Measurements from ENCODE around the gene TENM4. TPM values are rescaled to one million over a fixed set of nuclear protein-coding genes. Genes with fewer than 3 reads are reported as not detected.

TENM4 gene
- total RNA-seq, 1 experiment from 2014 or later = 0.39 TPM

DNA sequence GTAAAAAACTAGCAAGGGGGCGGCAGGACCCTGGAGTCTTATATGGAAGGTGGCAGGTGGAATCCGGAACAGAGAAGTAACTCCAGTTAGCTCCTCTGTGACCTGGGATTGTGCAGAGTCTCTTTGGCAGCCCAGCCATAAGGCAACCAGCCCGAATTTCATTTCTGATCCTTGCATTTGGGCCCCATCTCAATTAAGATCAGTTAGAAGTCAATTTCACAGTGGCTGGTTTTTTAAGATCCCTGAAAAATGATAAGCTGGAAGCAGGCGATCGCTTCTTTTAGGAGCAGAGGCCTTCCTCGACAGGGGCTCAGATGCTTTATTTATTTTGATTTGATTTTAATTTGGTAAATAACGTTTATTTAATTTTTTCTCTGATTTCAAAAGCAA lies 199.0 kb downstream of the TENM4 start:
- in situ Hi-C loops (cut with HindIII; ENCODE audit: low pct_unique_long_range_greater_than_20kb, low sequenced_read_pairs) = no loop called here
- Histone ChIP-seq H3K9me3 (ENCODE audit: control insufficient read depth, insufficient read depth, low read depth, low read length) (no peaks in the 10 kb centered on the region), H3K4me1 (ENCODE audit: control insufficient read depth, insufficient read depth, low read length) (no peaks in the 10 kb centered on the region), H3K27me3 (ENCODE audit: control insufficient read depth, insufficient read depth, low read length) (peaks cover 7% of the 10 kb centered on the region; the same call in 1 of the 2 replicates), H3K4me3 (ENCODE audit: low read depth in 2 of 2, low read length in 2 of 2) (no peak overlapping the region), H3K27ac (ENCODE audit: low read length) (no peak overlapping the region), H3K36me3 (ENCODE audit: control insufficient read depth, insufficient read depth, low read length) (no peaks in the 10 kb centered on the region)
- ChIA-PET CTCF (no interaction called here), POLR2A (no interaction called here)
- no peak for ATAC-seq
- intact Hi-C loops (cut with micrococcal nuclease; ENCODE audit: unreplicated experiment) = no loop called here
- TF ChIP-seq, protein P1, sequence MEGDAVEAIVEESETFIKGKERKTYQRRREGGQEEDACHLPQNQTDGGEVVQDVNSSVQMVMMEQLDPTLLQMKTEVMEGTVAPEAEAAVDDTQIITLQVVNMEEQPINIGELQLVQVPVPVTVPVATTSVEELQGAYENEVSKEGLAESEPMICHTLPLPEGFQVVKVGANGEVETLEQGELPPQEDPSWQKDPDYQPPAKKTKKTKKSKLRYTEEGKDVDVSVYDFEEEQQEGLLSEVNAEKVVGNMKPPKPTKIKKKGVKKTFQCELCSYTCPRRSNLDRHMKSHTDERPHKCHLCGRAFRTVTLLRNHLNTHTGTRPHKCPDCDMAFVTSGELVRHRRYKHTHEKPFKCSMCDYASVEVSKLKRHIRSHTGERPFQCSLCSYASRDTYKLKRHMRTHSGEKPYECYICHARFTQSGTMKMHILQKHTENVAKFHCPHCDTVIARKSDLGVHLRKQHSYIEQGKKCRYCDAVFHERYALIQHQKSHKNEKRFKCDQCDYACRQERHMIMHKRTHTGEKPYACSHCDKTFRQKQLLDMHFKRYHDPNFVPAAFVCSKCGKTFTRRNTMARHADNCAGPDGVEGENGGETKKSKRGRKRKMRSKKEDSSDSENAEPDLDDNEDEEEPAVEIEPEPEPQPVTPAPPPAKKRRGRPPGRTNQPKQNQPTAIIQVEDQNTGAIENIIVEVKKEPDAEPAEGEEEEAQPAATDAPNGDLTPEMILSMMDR (IDR thresholded peaks at IDR 0.05) = no peak
- TF ChIP-seq, protein P2, sequence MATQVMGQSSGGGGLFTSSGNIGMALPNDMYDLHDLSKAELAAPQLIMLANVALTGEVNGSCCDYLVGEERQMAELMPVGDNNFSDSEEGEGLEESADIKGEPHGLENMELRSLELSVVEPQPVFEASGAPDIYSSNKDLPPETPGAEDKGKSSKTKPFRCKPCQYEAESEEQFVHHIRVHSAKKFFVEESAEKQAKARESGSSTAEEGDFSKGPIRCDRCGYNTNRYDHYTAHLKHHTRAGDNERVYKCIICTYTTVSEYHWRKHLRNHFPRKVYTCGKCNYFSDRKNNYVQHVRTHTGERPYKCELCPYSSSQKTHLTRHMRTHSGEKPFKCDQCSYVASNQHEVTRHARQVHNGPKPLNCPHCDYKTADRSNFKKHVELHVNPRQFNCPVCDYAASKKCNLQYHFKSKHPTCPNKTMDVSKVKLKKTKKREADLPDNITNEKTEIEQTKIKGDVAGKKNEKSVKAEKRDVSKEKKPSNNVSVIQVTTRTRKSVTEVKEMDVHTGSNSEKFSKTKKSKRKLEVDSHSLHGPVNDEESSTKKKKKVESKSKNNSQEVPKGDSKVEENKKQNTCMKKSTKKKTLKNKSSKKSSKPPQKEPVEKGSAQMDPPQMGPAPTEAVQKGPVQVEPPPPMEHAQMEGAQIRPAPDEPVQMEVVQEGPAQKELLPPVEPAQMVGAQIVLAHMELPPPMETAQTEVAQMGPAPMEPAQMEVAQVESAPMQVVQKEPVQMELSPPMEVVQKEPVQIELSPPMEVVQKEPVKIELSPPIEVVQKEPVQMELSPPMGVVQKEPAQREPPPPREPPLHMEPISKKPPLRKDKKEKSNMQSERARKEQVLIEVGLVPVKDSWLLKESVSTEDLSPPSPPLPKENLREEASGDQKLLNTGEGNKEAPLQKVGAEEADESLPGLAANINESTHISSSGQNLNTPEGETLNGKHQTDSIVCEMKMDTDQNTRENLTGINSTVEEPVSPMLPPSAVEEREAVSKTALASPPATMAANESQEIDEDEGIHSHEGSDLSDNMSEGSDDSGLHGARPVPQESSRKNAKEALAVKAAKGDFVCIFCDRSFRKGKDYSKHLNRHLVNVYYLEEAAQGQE (IDR thresholded peaks at IDR 0.05; ENCODE audit: insufficient read depth in 1 of 2, low read depth in 2 of 2, low read length in 1 of 2) = no peak
- no peak for TF ChIP-seq SIN3A (IDR thresholded peaks at IDR 0.05; ENCODE audit: borderline replicate concordance, insufficient read depth, low read depth, low read length)
- TF ChIP-seq POLR2AphosphoS5 (IDR thresholded peaks at IDR 0.05; ENCODE audit: low read depth, low read length) = no peak
- TF ChIP-seq TCF7L2 (IDR thresholded peaks at IDR 0.05; ENCODE audit: low read depth, low read length) = no peak
- BruUV-seq (replicated peaks) = no TSS peak
- no peak for DNase-seq (ENCODE audit: low read depth, low spot score)

DNA sequence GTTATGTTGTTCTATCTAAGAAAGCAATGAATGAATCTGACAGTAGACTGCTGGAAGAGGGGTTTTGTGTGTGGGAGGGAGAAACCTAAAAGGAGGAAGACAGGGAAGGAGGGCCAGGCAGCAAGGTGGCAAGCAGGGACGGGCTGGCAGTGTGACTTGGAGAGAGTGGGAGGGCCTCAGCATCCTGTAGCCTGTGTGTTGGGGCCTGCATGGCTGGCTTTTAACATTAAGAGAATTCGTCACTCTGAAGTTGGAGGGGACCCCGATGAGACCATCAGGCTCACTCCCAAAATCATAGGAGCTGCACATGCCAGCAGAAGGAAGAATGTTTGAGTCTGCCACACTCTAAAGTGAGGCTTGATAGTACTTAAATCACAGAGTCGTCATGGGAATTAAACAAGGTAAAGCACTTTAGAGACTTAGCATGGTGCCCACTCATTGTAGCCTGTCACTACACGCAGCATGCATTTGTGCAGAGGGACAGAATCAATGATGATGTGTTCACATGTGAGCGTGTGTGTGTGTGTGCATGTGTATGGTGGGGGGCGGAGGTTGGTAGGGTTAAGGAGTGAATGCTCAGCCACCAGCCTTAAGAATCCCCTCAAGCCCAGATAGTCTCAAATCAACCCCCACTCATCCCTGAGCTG lies 199.5 kb downstream of the TENM4 start:
- CTCF ChIA-PET = no interaction called here
- H3K9me3 ChIP-seq (ENCODE audit: control insufficient read depth, insufficient read depth, low read depth, low read length) = no peaks in the 10 kb centered on the region
- TF ChIP-seq POLR2AphosphoS5 (IDR thresholded peaks at IDR 0.05; ENCODE audit: low read depth, low read length) = no peak
- TF ChIP-seq, protein P2 (IDR thresholded peaks at IDR 0.05; ENCODE audit: insufficient read depth in 1 of 2, low read depth in 2 of 2, low read length in 1 of 2) = no peak
- no peak for TF ChIP-seq TCF7L2 (IDR thresholded peaks at IDR 0.05; ENCODE audit: low read depth, low read length)
- TF ChIP-seq, protein P1 (IDR thresholded peaks at IDR 0.05) = no peak
- TF ChIP-seq SIN3A (IDR thresholded peaks at IDR 0.05; ENCODE audit: borderline replicate concordance, insufficient read depth, low read depth, low read length) = no peak
- no TSS peak for BruUV-seq (replicated peaks)
- DNase-seq (ENCODE audit: low read depth, low spot score) (no peak), ATAC-seq (no peak)
- H3K4me1 ChIP-seq (ENCODE audit: control insufficient read depth, insufficient read depth, low read length) = no peaks in the 10 kb centered on the region
- H3K27me3 ChIP-seq (ENCODE audit: control insufficient read depth, insufficient read depth, low read length) = peaks cover 7% of the 10 kb centered on the region; the same call in 1 of the 2 replicates
- no peak overlapping the region for H3K4me3 ChIP-seq (ENCODE audit: low read depth in 2 of 2, low read length in 2 of 2)
- H3K36me3 ChIP-seq (ENCODE audit: control insufficient read depth, insufficient read depth, low read length) = no peaks in the 10 kb centered on the region
- POLR2A ChIA-PET = no interaction called here
- intact Hi-C loops (cut with micrococcal nuclease; ENCODE audit: unreplicated experiment) (no loop called here), in situ Hi-C loops (cut with HindIII; ENCODE audit: low pct_unique_long_range_greater_than_20kb, low sequenced_read_pairs) (no loop called here)
- H3K27ac ChIP-seq (ENCODE audit: low read length) = no peak overlapping the region
